ENCODE data around the gene EPB41. TPM values are rescaled to one million over a fixed set of nuclear protein-coding genes. Genes with fewer than 3 reads are reported as not detected.

EPB41 gene
- total and polyA plus RNA-seq, 2 of the 4 experiments (the other 2 are of a cell fraction): 4.6 to 10.0 TPM

DNA sequence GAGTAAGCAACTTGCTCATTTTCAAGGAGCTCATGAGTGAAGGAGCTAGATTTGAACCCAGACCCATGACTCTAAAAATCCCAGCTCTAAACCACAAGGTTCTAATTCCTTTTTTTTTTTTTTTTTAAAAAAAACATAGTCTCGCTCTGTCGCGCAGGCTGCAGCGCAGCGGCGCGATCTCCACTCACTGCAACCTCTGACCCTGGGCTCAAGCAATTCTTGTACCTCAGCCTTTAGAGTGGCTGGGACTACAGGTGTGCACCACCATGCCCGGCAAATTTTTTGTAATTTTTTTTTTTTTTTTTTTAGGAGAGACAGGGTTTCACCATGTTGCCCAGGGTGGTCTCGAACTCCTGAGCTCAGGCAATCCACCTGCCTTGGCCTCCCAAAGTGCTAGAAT lies 253.5 kb downstream of the EPB41 start:
- Histone ChIP-seq H3K23ac (ENCODE audit: low read depth, low read length) (no peak overlapping the region), H3K27me3 (ENCODE audit: control insufficient read depth, insufficient read depth, low read length) (no peaks in the 10 kb centered on the region), H4K8ac (ENCODE audit: low read depth in 2 of 2, low read length in 2 of 2) (no peak overlapping the region), H2BK5ac (ENCODE audit: low read depth, low read length, poor library complexity, severe bottlenecking) (no peak overlapping the region), H4K20me1 (ENCODE audit: insufficient read depth, low read length) (peaks cover 94% of the 10 kb centered on the region), H3K9me3 (ENCODE audit: control insufficient read depth, insufficient read depth, low read length) (no peaks in the 10 kb centered on the region), H2AFZ (replicated peaks; ENCODE audit: low read length, poor library complexity) (no peak overlapping the region), H4K5ac (ENCODE audit: low read depth, low read length) (no peak overlapping the region), H3K18ac (ENCODE audit: low read depth, low read length) (no peak overlapping the region), H2BK20ac (ENCODE audit: low read depth, low read length) (no peak overlapping the region), H3K14ac (replicated peaks; ENCODE audit: low read depth, low read length) (no peak overlapping the region), H3K27ac (ENCODE audit: insufficient read depth, low read length) (no peak overlapping the region), H4K91ac (ENCODE audit: insufficient read depth, low read depth, low read length) (no peak overlapping the region), H3K56ac (ENCODE audit: extremely low read depth, insufficient read depth, low read length) (no peak overlapping the region), H3K9me1 (ENCODE audit: insufficient read depth, low read length) (peaks cover 16% of the 10 kb centered on the region), H2BK15ac (ENCODE audit: low read depth, low read length) (no peak overlapping the region), H3K9ac (ENCODE audit: low read depth, low read length) (no peak overlapping the region), H3K4me3 (ENCODE audit: insufficient read depth, low read depth, low read length) (no peak overlapping the region), H3K4ac (ENCODE audit: low read depth, low read length) (no peak overlapping the region), H2BK120ac (ENCODE audit: low read depth, low read length) (no peak overlapping the region), H3K4me1 (ENCODE audit: control insufficient read depth, insufficient read depth, low read length) (peaks cover 15% of the 10 kb centered on the region), H2AK5ac (ENCODE audit: low read depth, low read length) (no peak overlapping the region), H3K79me1 (ENCODE audit: low read depth in 1 of 2, low read length in 2 of 2) (peaks cover 17 to 74% of the 10 kb centered on the region in 2 experiments), H3K4me2 (ENCODE audit: low read depth, low read length) (no peak overlapping the region), H2AK9ac (replicated peaks; ENCODE audit: low read depth, low read length, poor library complexity) (no peak overlapping the region), H3K36me3 (ENCODE audit: control insufficient read depth, insufficient read depth, low read length) (peaks cover 23% of the 10 kb centered on the region)
- in situ Hi-C loops (cut with MboI; ENCODE audit: low sequenced_read_pairs) (no loop called here), intact Hi-C loops (cut with micrococcal nuclease) (no loop called here), dilution Hi-C loops (cut with HindIII; ENCODE audit: low sequenced_read_pairs, unreplicated experiment) (no loop called here)
- no peak for DNase-seq
- TF ChIP-seq CHD1 (IDR thresholded peaks at IDR 0.05; ENCODE audit: low read depth, low read length): no peak
- no peak for TF ChIP-seq POLR2A (IDR thresholded peaks at IDR 0.05; ENCODE audit: low read depth, low read length)
- TF ChIP-seq CEBPB (IDR thresholded peaks at IDR 0.05; ENCODE audit: low read depth, low read length): no peak
- no peak for TF ChIP-seq ELK1 (IDR thresholded peaks at IDR 0.05; ENCODE audit: borderline replicate concordance, low read depth, low read length)
- ChIA-PET CTCF (interaction anchor here (0.6 to 1.2 kb wide), 2 partner anchors 10 to 60 kb away, joined by 3 to 5 read pairs; no protein-coding TSS in a partner anchor), POLR2A (ENCODE audit: unreplicated experiment) (no interaction called here)
- WGBS, 2 experiments (ENCODE audit: extremely low coverage in 2 of 2, insufficient read length in 1 of 2): 100% methylated on average over 1 of the region's 9 CpGs; no CpG with 5 or more reads in 1 of the 2 experiments
- ATAC-seq (ENCODE audit: low read depth): no peak
- no TSS peak for BruUV-seq (replicated peaks)

Small RNA genes lying within 50 kb of the gene (microRNA-seq; reads per million reads assigned to microRNA genes)
- gene RF00017 (ENCODE audit: insufficient read depth, insufficient read length): not detected
- not detected for gene RF00019 (ENCODE audit: insufficient read depth, insufficient read length)

Small RNA genes lying within 50 kb of the gene (small RNA-seq; reads per million reads assigned to genes)
- 0 reads per million in 5 experiments for gene RF00017
- 0 reads per million in 5 experiments for gene RF00019

Other genes with a start within 250 kb of the EPB41 start
- 7.9 and 8.6 TPM in 2 replicates for gene GMEB1, start 245.8 kb upstream of the EPB41 start, total RNA-seq (2012; rRNA removed)
- 6.2 and 7.1 TPM in 2 replicates for gene GMEB1, start 245.8 kb upstream of the EPB41 start, polyA plus RNA-seq (2012; rRNA removed)
- 88.3 and 94.3 TPM in 2 replicates for gene YTHDF2, start 177.6 kb upstream of the EPB41 start, total RNA-seq (2012; rRNA removed)
- 50.0 and 50.5 TPM in 2 replicates for gene YTHDF2, start 177.6 kb upstream of the EPB41 start, polyA plus RNA-seq (2012; rRNA removed)
- gene OPRD1, start 102.4 kb upstream of the EPB41 start, total RNA-seq (2012; rRNA removed): under 0.01 TPM in 2 replicates
- gene OPRD1, start 102.4 kb upstream of the EPB41 start, polyA plus RNA-seq (2012; rRNA removed): not detected in 2 replicates
- gene TMEM200B, start 209.3 kb downstream of the EPB41 start, total RNA-seq (2012; rRNA removed): 4.2 and 4.8 TPM in 2 replicates
- gene TMEM200B, start 209.3 kb downstream of the EPB41 start, polyA plus RNA-seq (2012; rRNA removed): 4.6 and 6.2 TPM in 2 replicates

Data from IMR-90 (cell line).